ENCODE results near the gene IFT52. TPM values are rescaled to one million over a fixed set of nuclear protein-coding genes. Genes with fewer than 3 reads are reported as not detected.

Gene IFT52
- polyA plus RNA-seq, 2 of the 4 experiments (the other 2 are of a cell fraction), result 26.3 to 42.2 TPM

GRCh38 chr20:43665466-43666176, 74.9 kb downstream of the IFT52 start:
- ATAC-seq (no peak), FAIRE-seq (no peak), DNase-seq (ENCODE audit: low read depth in 1 of 2, low spot score in 1 of 2) (no peak)
- ChIA-PET CTCF (interaction anchor here (0.7 to 1.5 kb wide), 4 partner anchors 23 to 416 kb away, joined by 3 to 4 read pairs (median 3); no protein-coding TSS in a partner anchor), POLR2A (no interaction called here)
- Histone ChIP-seq H3K4me1 (peaks cover 29% of the 10 kb centered on the region), H3K9me3 (no peaks in the 10 kb centered on the region), H3K4me3 (no peak overlapping the region), H3K4me2 (no peak overlapping the region), H3K27ac (no peak overlapping the region)
- TF ChIP-seq ZC3H11A (IDR thresholded peaks at IDR 0.05), result no peak
- no peak for TF ChIP-seq ZFP36 (IDR thresholded peaks at IDR 0.05; ENCODE audit: borderline replicate concordance, partially characterized antibody)
- no peak for TF ChIP-seq RNF2 (IDR thresholded peaks at IDR 0.05; ENCODE audit: borderline replicate concordance, low read depth)
- TF ChIP-seq MAFK (IDR thresholded peaks at IDR 0.05; ENCODE audit: partially characterized antibody), result no peak
- TF ChIP-seq MAZ (IDR thresholded peaks at IDR 0.05; ENCODE audit: borderline replicate concordance, low read depth, low read length), result no peak
- no peak for TF ChIP-seq FOXS1 (CRISPR knock-in tag; IDR thresholded peaks at IDR 0.05)
- TF ChIP-seq EP300 (IDR thresholded peaks at IDR 0.05), result no peak
- no peak for TF ChIP-seq PBX3 (IDR thresholded peaks at IDR 0.05)
- no peak for TF ChIP-seq MYC (IDR thresholded peaks at IDR 0.05; ENCODE audit: borderline replicate concordance, low read length)
- TF ChIP-seq RAD21 (conservative IDR thresholded peaks at IDR 0.05 in 1 of 2, IDR thresholded peaks at IDR 0.05 in 1 of 2), result no peak
- no peak for TF ChIP-seq CBX2 (IDR thresholded peaks at IDR 0.05; ENCODE audit: borderline replicate concordance, low read depth)
- TF ChIP-seq, protein P1, sequence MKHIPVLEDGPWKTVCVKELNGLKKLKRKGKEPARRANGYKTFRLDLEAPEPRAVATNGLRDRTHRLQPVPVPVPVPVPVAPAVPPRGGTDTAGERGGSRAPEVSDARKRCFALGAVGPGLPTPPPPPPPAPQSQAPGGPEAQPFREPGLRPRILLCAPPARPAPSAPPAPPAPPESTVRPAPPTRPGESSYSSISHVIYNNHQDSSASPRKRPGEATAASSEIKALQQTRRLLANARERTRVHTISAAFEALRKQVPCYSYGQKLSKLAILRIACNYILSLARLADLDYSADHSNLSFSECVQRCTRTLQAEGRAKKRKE (CRISPR knock-in tag; IDR thresholded peaks at IDR 0.05; ENCODE audit: low read depth), result no peak
- no peak for TF ChIP-seq KDM1A (IDR thresholded peaks at IDR 0.05; ENCODE audit: low read depth)
- TF ChIP-seq FOSL2 (IDR thresholded peaks at IDR 0.05), result no peak
- TF ChIP-seq FOSL2 (CRISPR knock-in tag; IDR thresholded peaks at IDR 0.05), result no peak
- no peak for TF ChIP-seq HOXA7 (CRISPR knock-in tag; IDR thresholded peaks at IDR 0.05)
- no peak for TF ChIP-seq ZNF302 (CRISPR knock-in tag; IDR thresholded peaks at IDR 0.05)
- TF ChIP-seq PHF8 (IDR thresholded peaks at IDR 0.05; ENCODE audit: borderline replicate concordance, low read depth), result no peak
- TF ChIP-seq BHLHE40 (IDR thresholded peaks at IDR 0.05; ENCODE audit: low read depth, low read length), result no peak
- WGBS (ENCODE audit: missing lambda C conversion rate), result 84% methylated on average over 6 of the region's 6 CpGs

GRCh38 chr20:43666376-43667328, 75.9 kb downstream of the IFT52 start, which contains the start of gene MYBL2:
TSS of gene MYBL2 (plus strand) at chr20:43667114. CDS start at chr20:43667284, 170 bp downstream.
- peaks cover 29% of the 10 kb centered on the region for H3K4me1 ChIP-seq
- DNase-seq (ENCODE audit: low read depth in 1 of 2, low spot score in 1 of 2) (peak; percentile 36 to 70), ATAC-seq (peak; percentile 84 to 88), FAIRE-seq (no peak)
- no peaks in the 10 kb centered on the region for H3K9me3 ChIP-seq
- POLR2A ChIA-PET, result interaction anchor here (0.6 kb wide), 1 partner anchor 14 kb away, joined by 6 read pairs; no protein-coding TSS in a partner anchor
- H3K4me2 ChIP-seq, result peak within 1 kb of the TSS; percentile 87
- CTCF ChIA-PET, result interaction anchor here (0.7 to 1.5 kb wide), 3 partner anchors 84 to 415 kb away, joined by 3 to 4 read pairs (median 3); no protein-coding TSS in a partner anchor
- WGBS (ENCODE audit: missing lambda C conversion rate), result 24% methylated on average over 34 of the region's 90 CpGs
- H3K27ac ChIP-seq, result peak within 1 kb of the TSS; percentile 68 to 95
- H3K4me3 ChIP-seq, result peak within 1 kb of the TSS; percentile 67
- TF ChIP-seq BCL3 (IDR thresholded peaks at IDR 0.05) (peak; percentile 46; the same call in 1 of the 3 replicates), NPAS2 (CRISPR knock-in tag; IDR thresholded peaks at IDR 0.05; ENCODE audit: borderline replicate concordance) (no peak), POLR2A (IDR thresholded peaks at IDR 0.05; ENCODE audit: low read length) (peak; percentile 50; the same call in 1 of the 2 replicates), ZSCAN20 (CRISPR knock-in tag; IDR thresholded peaks at IDR 0.05) (no peak), ZC3H11A (IDR thresholded peaks at IDR 0.05) (no peak), ZNF302 (CRISPR knock-in tag; IDR thresholded peaks at IDR 0.05) (no peak), HDAC2 (IDR thresholded peaks at IDR 0.05) (no peak), POLR2AphosphoS2 (conservative IDR thresholded peaks at IDR 0.05; ENCODE audit: low read length) (no peak), CHD4 (IDR thresholded peaks at IDR 0.05; ENCODE audit: borderline replicate concordance) (no peak), HOXB13 (CRISPR knock-in tag; IDR thresholded peaks at IDR 0.05; ENCODE audit: low read depth) (no peak), E2F6 (IDR thresholded peaks at IDR 0.05; ENCODE audit: borderline replicate concordance, low read depth) (peak; percentile 93), SREBF2 (IDR thresholded peaks at IDR 0.05) (no peak), JUN (IDR thresholded peaks at IDR 0.05) (peak in 1 of 2 experiments; percentile 68; a peak in 2 of 5 replicates), MAX (IDR thresholded peaks at IDR 0.05) (peak; percentile 76), BHLHE40 (IDR thresholded peaks at IDR 0.05; ENCODE audit: low read depth, low read length) (no peak)
- TF ChIP-seq, protein P1 (CRISPR knock-in tag; IDR thresholded peaks at IDR 0.05; ENCODE audit: low read depth), result no peak

Data from A549 (cell line).